ENCODE measurements around the gene RGS9.

DNA sequence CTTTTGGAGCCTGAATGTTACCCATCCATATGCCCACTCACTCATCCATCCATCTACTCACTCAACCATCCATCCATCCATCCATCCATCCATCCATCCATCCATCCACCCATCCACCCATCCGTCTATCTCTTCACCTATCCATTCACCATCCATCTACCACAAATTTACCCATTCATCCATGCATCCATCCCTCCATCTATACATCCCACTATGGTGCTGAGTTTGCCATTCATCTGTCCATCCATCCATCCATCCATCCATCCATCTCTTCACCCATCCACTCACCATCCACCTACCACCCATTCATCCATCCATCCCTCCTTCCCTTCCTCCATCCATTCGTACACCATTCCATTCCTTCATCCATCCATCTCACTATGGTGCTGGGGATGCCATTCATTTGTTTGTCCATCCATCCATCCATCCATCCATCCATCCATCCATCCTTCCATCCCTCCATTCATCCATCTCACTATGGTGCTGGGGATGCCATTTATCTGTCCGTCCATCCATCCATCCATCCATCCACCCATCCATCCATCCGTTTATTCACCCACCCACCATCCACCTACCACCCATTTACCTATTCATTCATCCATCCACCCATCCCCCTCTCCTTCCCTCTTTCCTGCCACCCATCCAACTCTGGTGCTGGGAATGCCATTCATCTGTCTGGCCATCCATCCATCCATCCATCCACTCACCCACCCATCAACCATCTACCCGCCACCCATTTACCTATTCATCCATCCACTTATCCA is 39.7 kb downstream of the RGS9 start:
- TF ChIP-seq, protein P1, sequence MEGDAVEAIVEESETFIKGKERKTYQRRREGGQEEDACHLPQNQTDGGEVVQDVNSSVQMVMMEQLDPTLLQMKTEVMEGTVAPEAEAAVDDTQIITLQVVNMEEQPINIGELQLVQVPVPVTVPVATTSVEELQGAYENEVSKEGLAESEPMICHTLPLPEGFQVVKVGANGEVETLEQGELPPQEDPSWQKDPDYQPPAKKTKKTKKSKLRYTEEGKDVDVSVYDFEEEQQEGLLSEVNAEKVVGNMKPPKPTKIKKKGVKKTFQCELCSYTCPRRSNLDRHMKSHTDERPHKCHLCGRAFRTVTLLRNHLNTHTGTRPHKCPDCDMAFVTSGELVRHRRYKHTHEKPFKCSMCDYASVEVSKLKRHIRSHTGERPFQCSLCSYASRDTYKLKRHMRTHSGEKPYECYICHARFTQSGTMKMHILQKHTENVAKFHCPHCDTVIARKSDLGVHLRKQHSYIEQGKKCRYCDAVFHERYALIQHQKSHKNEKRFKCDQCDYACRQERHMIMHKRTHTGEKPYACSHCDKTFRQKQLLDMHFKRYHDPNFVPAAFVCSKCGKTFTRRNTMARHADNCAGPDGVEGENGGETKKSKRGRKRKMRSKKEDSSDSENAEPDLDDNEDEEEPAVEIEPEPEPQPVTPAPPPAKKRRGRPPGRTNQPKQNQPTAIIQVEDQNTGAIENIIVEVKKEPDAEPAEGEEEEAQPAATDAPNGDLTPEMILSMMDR (IDR thresholded peaks at IDR 0.05), result no peak
- TF ChIP-seq POLR2A (IDR thresholded peaks at IDR 0.05), result no peak

All from body of pancreas (tissue), 4 donors.